Smooth muscle cell (in vitro differentiated cells): ENCODE measurements around the gene KHDRBS1. TPM values are rescaled to one million over a fixed set of nuclear protein-coding genes. Genes with fewer than 3 reads are reported as not detected.
"Not testable (repeated sequence)": the region's sequence is repeated elsewhere in the genome, so short reads cannot be mapped to it uniquely, and the experiment has no call there.

ENCODE experiments used
- DNase-seq: peaks from one replicate; lab custom pipeline; 2025; ENCODE audit not compliant: unreplicated experiment; lab: John Stamatoyannopoulos, UW
- H2AFZ ChIP-seq: fragments of 200-600 bp; sonication (generic); 2 replicates; pipeline ENCODE4 v1.6.0; 2016; ENCODE audit warnings: antibody characterized with exemption, low read depth, mild to moderate bottlenecking
- H3F3A ChIP-seq: fragments of 200-600 bp; sonication (generic); 2 replicates; pipeline ENCODE4 v1.6.0; 2017; ENCODE audit warnings: antibody characterized with exemption, low read depth
- H3K27ac ChIP-seq: fragments of 200-600 bp; sonication (generic); 2 replicates; pipeline ENCODE4 v1.5.1; 2016; ENCODE audit warnings: low read depth, mild to moderate bottlenecking
- H3K27me3 ChIP-seq: fragments of 200-600 bp; sonication (generic); 2 replicates; pipeline ENCODE4 v1.6.1; 2016; ENCODE audit warnings: low read depth, mild to moderate bottlenecking
- H3K36me3 ChIP-seq: fragments of 200-600 bp; sonication (generic); 2 replicates; pipeline ENCODE4 v1.5.1; 2016; ENCODE audit warnings: low read depth
- H3K4me1 ChIP-seq: fragments of 200-600 bp; sonication (generic); 2 replicates; pipeline ENCODE4 v1.5.1; 2016; ENCODE audit warnings: low read depth
- H3K4me2 ChIP-seq: fragments of 200-600 bp; sonication (generic); 2 replicates; pipeline ENCODE4 v1.6.0; 2016; ENCODE audit warnings: mild to moderate bottlenecking
- H3K4me3 ChIP-seq: fragments of 200-600 bp; sonication (generic); 2 replicates; pipeline ENCODE4 v1.5.1; 2016; ENCODE audit warnings: mild to moderate bottlenecking
- H3K79me2 ChIP-seq: fragments of 200-600 bp; sonication (generic); 2 replicates; pipeline ENCODE4 v1.6.0; 2016; ENCODE audit warnings: low read depth, mild to moderate bottlenecking
- H3K9ac ChIP-seq: fragments of 200-600 bp; sonication (generic); 2 replicates; pipeline ENCODE4 v1.6.0; 2016; ENCODE audit warnings: low read depth
- H3K9me3 ChIP-seq: fragments of 200-600 bp; sonication (generic); replicated peaks from 2 replicates; pipeline ENCODE4 v1.5.1; 2016; ENCODE audit warnings: low read depth
- H4K20me1 ChIP-seq: fragments of 200-600 bp; sonication (generic); 2 replicates; pipeline ENCODE4 v1.6.0; 2016; ENCODE audit warnings: low read depth
- WGBS: methylation state at CpG from one replicate; pipeline ENCODE4 v1.1.7; 2016; ENCODE audit warnings: low lambda C conversion rate; 5-methylcytosine and 5-hydroxymethylcytosine counted together
- polyA plus RNA-seq: library from polyadenylated mRNA; unstranded; fragments of >200 nt; fragmentation: Nextera tagmentation; extraction: Ambion mirVana; gene quantifications from 2 replicates; pipeline ENCODE4 v1.2.1, GENCODE V29; 2016
- total RNA-seq: library from RNA; depleted of rRNA; stranded (reverse); fragments of >200 nt; gene quantifications from 2 replicates; pipeline ENCODE4 v1.2.3, GENCODE V29; 2014
- TF ChIP-seq, protein P1 (sequence below): fragments of 200-600 bp; sonication (generic); IDR thresholded peaks from 2 replicates; pipeline ENCODE4 v1.5.1; 2017; ENCODE audit warnings: borderline replicate concordance, mild to moderate bottlenecking, antibody characterized with exemption; ENCODE audit not compliant: insufficient read depth, poor library complexity, severe bottlenecking

The KHDRBS1 gene
- total and polyA plus RNA-seq, 2 experiments from 2014 or later = 80.4 to 85.0 TPM

DNA sequence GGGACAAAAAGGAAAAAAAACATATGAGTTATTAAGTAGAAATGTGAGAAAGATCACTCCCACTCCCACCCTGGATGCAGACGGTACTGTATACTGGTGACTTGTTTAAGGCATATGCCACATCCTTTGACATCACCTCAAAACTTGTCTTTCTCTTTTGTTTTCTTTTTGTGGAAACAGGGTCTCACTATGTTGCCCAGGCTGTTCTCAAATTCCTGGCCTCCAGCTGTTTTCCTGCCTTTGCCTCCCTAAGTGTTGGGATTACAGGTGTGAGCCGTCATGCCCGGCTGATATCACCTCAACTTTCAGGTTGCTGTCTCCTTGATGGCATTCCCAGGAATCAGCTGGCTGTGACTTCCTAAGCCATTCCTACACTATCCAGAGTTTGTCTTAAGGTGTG lies 18.4 kb upstream of the KHDRBS1 start:
- Histone ChIP-seq H4K20me1 (no peaks in the 10 kb centered on the region), H3K4me1 (no peaks in the 10 kb centered on the region), H3K4me3 (no peak overlapping the region), H3K9me3 (no peaks in the 10 kb centered on the region), H3K27ac (no peak overlapping the region), H2AFZ (no peak overlapping the region), H3K9ac (no peak overlapping the region), H3K36me3 (no peaks in the 10 kb centered on the region), H3F3A (no peaks in the 10 kb centered on the region), H3K27me3 (no peaks in the 10 kb centered on the region), H3K79me2 (no peaks in the 10 kb centered on the region), H3K4me2 (no peak overlapping the region)
- DNase-seq = no peak
- TF ChIP-seq, protein P1, sequence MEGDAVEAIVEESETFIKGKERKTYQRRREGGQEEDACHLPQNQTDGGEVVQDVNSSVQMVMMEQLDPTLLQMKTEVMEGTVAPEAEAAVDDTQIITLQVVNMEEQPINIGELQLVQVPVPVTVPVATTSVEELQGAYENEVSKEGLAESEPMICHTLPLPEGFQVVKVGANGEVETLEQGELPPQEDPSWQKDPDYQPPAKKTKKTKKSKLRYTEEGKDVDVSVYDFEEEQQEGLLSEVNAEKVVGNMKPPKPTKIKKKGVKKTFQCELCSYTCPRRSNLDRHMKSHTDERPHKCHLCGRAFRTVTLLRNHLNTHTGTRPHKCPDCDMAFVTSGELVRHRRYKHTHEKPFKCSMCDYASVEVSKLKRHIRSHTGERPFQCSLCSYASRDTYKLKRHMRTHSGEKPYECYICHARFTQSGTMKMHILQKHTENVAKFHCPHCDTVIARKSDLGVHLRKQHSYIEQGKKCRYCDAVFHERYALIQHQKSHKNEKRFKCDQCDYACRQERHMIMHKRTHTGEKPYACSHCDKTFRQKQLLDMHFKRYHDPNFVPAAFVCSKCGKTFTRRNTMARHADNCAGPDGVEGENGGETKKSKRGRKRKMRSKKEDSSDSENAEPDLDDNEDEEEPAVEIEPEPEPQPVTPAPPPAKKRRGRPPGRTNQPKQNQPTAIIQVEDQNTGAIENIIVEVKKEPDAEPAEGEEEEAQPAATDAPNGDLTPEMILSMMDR = no peak
- WGBS = 71% methylated on average over 3 of the region's 3 CpGs

DNA sequence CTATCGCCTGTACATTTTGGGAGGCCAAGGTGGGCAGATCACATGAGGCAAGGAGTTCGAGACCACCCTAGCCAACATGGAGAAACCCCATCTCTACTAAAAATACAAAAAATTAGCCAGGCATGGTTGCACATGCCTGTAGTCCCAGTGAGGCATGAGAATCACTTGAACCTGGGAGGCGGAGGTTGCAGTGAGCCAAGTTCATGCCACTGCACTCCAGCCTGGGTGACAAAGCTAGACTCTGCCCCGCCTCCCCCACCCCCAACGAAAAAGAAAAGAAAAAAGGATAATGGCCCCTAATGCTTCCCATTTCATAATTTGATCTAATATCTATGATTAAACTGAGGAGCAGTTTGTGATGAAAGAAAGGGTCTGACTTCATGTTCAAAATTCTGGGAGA lies 17.5 kb upstream of the KHDRBS1 start:
- not testable (repeated sequence) for H3K4me1 ChIP-seq, H3K4me2 ChIP-seq, H3K27me3 ChIP-seq, H3K27ac ChIP-seq, H3K4me3 ChIP-seq, H3K9me3 ChIP-seq, H2AFZ ChIP-seq, H3K79me2 ChIP-seq, H3F3A ChIP-seq, H3K36me3 ChIP-seq, H4K20me1 ChIP-seq, H3K9ac ChIP-seq, DNase-seq
- WGBS = 81% methylated on average over 5 of the region's 5 CpGs

DNA sequence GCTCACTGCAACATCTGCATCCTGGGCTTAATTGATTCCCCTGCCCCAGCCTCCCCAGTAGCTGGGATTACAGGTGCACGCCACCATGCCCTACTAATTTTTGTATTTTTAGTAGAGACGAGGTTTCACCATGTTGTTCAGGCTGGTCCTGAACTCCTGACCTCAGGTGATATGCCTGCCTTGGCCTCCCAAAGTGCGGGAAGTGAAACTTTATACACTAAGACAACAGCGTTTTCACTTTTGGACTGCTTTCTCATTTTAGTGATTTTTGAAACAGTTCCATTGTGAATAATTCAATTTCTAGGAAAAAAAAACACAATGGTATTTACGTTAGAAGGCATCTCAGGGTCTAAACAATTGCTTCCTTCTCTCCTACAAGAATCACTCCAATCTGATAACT lies 11.8 kb upstream of the KHDRBS1 start:
- Histone ChIP-seq H3K4me3 (no peak overlapping the region), H3K9ac (no peak overlapping the region), H2AFZ (no peak overlapping the region), H3K27me3 (no peaks in the 10 kb centered on the region), H3K36me3 (no peaks in the 10 kb centered on the region), H3K79me2 (no peaks in the 10 kb centered on the region), H3F3A (no peaks in the 10 kb centered on the region), H3K9me3 (no peaks in the 10 kb centered on the region), H3K4me2 (no peak overlapping the region), H3K4me1 (no peaks in the 10 kb centered on the region), H4K20me1 (no peaks in the 10 kb centered on the region), H3K27ac (no peak overlapping the region)
- no peak for DNase-seq
- TF ChIP-seq, protein P1 = no peak
- 95% methylated on average over 5 of the region's 5 CpGs for WGBS

DNA sequence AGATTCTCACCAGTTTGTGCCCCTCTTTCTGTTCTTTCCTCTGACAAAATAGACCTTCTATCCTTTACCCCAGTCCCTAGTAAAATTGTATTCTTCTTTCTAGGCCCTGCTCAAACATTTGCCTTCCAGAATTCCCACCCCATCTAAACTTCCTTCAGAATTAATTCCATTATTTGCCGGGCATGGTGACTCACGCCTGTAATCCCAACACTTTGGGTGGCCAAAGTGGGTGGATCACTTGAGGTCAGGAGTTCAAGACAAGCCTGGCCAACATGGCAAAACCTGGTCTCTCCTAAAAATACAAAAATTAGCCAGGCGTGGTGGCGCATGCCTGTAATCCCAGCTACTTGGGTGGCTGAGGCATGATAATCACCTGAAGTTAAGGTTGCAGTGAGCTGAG lies 11.4 kb upstream of the KHDRBS1 start:
- H3K36me3 ChIP-seq, H3K4me3 ChIP-seq, H3K27ac ChIP-seq, H3K79me2 ChIP-seq, H2AFZ ChIP-seq, H4K20me1 ChIP-seq, H3K4me2 ChIP-seq, DNase-seq, H3K27me3 ChIP-seq, H3K4me1 ChIP-seq, H3F3A ChIP-seq, H3K9ac ChIP-seq, H3K9me3 ChIP-seq: not testable (repeated sequence)
- WGBS = 79% methylated on average over 4 of the region's 4 CpGs

DNA sequence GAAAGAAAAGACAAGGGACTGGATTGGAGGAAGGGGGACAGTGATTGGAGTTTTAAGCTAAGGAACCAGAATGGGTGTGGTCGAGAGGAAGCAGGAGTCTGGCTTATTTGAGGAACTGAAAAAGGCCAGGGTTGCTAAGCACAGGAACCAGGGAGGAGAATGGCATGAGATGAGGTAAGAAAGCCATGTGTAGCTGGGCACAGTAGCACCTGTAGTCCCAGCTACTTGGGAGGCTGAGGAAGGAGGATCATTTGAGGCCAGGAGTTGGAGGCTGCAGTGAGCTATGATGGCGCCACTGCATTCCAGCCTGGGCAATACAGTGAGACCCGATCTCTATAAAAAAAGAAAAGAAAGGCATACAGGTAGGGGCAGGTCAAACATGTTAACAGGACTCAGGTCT lies 8.1 kb upstream of the KHDRBS1 start:
- Histone ChIP-seq H3K9me3 (no peaks in the 10 kb centered on the region), H3K9ac (no peak overlapping the region), H4K20me1 (no peaks in the 10 kb centered on the region), H3K4me2 (no peak overlapping the region), H3K4me1 (no peaks in the 10 kb centered on the region), H3K4me3 (no peak overlapping the region), H3K79me2 (no peaks in the 10 kb centered on the region), H2AFZ (no peak overlapping the region), H3K27me3 (no peaks in the 10 kb centered on the region), H3F3A (no peaks in the 10 kb centered on the region), H3K27ac (no peak overlapping the region), H3K36me3 (no peaks in the 10 kb centered on the region)
- 94% methylated on average over 3 of the region's 3 CpGs for WGBS
- TF ChIP-seq, protein P1 = no peak
- DNase-seq = no peak
